Gastrocnemius medialis (tissue), 4 donors: Measurements from ENCODE around the gene GCSH. TPM values are rescaled to one million over a fixed set of nuclear protein-coding genes. Genes with fewer than 3 reads are reported as not detected.

Experiments used
- ATAC-seq, 2 donors: fragments of 150-250 bp; one replicate each; pipeline ENCODE4 v1.9.1; 2016
- DNase-seq, 2 donors: peaks; one replicate each; pipeline ENCODE4 v3.0.0-alpha.2; 2019
- H3K27ac ChIP-seq, 4 donors: fragments of 200-600 bp; sonication (generic); 1 replicate in 1 of 4; 2 replicates in 3 of 4; pipeline ENCODE4 v1.5.1; 2016 to 2018; ENCODE audit warnings: mild to moderate bottlenecking in 2 of 4, moderate library complexity in 1 of 4
- H3K27me3 ChIP-seq, 3 donors: fragments of 200-600 bp; sonication (generic) in 2 of 3; 1 replicate in 1 of 3; 2 replicates in 2 of 3; pipeline versions ENCODE4 v1.5.1 to v1.6.0; 2016 to 2019; ENCODE audit warnings: mild to moderate bottlenecking in 1 of 3, moderate library complexity in 1 of 3
- H3K36me3 ChIP-seq, 2 donors: fragments of 200-600 bp; sonication (generic) in 1 of 2; one replicate each; pipeline ENCODE4 v1.5.1; 2017 to 2018
- H3K4me1 ChIP-seq, 2 donors: fragments of 200-600 bp; sonication (generic) in 1 of 2; one replicate each; pipeline ENCODE4 v1.5.1; 2016 to 2017; ENCODE audit warnings: mild to moderate bottlenecking in 2 of 2
- H3K4me3 ChIP-seq, 4 donors: fragments of 200-600 bp; sonication (generic) in 3 of 4; 1 replicate in 1 of 4; 2 replicates in 3 of 4; pipeline ENCODE4 v1.5.1; 2016 to 2019; ENCODE audit warnings: mild to moderate bottlenecking in 2 of 4
- H3K9me3 ChIP-seq, 3 donors: fragments of 200-600 bp; sonication (generic) in 2 of 3; 1 replicate in 1 of 3; 2 replicates in 2 of 3; pipeline ENCODE4 v1.5.1; 2016 to 2019
- POLR2A ChIP-seq, 2 donors: fragments of 450-650 bp; IDR thresholded peaks; one replicate each; pipeline ENCODE4 v1.6.1; 2017; ENCODE audit warnings: antibody characterized with exemption in 2 of 2, mild to moderate bottlenecking in 2 of 2, moderate library complexity in 2 of 2
- in situ Hi-C, 4 donors: fragments of 200-750 bp; cut with MboI; loops; one replicate each; pipeline versions ENCODE4 v1.15.0 to v1.8.0; 2017; ENCODE audit warnings: low sequenced_read_pairs in 4 of 4
- intact Hi-C: fragments of 100-400 bp; cut with DNase I; formaldehyde crosslinking; loops from one replicate; pipeline ENCODE4 v1.15.1; 2023; ENCODE audit warnings: low total_unique reads
- total RNA-seq, 4 donors: library from RNA; depleted of rRNA; stranded (reverse); fragments of >200 nt; gene quantifications; one replicate each; pipeline versions ENCODE4 v1.1.0 to v1.2.3, GENCODE V29; 2016
- TF ChIP-seq, protein P1 (sequence below), 5 experiments: fragments of 450-650 bp in 3 of 5; fragments of 200-600 bp in 2 of 5; sonication (generic) in 2 of 5; IDR thresholded peaks in 4 of 5; conservative IDR thresholded peaks in 1 of 5; 1 replicate in 4 of 5; 2 replicates in 1 of 5; pipeline ENCODE4 v1.5.1; 2016 to 2019; ENCODE audit warnings: antibody characterized with exemption in 5 of 5, mild to moderate bottlenecking in 3 of 5, moderate library complexity in 3 of 5

The GCSH gene
- total RNA-seq, 4 donors from 2014 or later, result 18.5 to 40.4 (median 30.9) TPM

DNA sequence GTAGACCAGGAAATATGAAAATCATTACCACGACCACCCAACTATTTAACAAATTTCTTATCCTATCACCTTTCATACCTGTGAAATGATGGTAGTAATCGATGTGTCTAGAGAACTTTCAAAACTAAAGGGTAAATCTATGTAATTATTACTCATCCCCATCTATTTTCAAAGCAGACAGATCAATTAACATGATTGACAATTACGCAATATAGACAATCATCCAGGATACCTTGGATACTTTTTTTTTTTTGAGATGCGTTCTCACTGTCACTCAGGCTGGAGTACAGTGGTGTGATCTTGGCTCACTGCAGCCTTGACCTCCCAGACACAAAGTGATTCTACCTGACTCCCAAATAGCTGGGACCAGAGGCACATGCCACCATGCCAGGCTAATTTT, 15.2 kb downstream of the GCSH start:
- in situ Hi-C loops, result loop anchor here in 1 of 4 donors (25.0 kb wide), 1 partner anchor 231 kb away; the partner anchor contains the start of gene GAN
- no peak for TF ChIP-seq POLR2A (IDR thresholded peaks at IDR 0.05)
- TF ChIP-seq, protein P1, sequence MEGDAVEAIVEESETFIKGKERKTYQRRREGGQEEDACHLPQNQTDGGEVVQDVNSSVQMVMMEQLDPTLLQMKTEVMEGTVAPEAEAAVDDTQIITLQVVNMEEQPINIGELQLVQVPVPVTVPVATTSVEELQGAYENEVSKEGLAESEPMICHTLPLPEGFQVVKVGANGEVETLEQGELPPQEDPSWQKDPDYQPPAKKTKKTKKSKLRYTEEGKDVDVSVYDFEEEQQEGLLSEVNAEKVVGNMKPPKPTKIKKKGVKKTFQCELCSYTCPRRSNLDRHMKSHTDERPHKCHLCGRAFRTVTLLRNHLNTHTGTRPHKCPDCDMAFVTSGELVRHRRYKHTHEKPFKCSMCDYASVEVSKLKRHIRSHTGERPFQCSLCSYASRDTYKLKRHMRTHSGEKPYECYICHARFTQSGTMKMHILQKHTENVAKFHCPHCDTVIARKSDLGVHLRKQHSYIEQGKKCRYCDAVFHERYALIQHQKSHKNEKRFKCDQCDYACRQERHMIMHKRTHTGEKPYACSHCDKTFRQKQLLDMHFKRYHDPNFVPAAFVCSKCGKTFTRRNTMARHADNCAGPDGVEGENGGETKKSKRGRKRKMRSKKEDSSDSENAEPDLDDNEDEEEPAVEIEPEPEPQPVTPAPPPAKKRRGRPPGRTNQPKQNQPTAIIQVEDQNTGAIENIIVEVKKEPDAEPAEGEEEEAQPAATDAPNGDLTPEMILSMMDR (IDR thresholded peaks at IDR 0.05 in 4 of 5, conservative IDR thresholded peaks at IDR 0.05 in 1 of 5), result no peak
- Histone ChIP-seq H3K27me3 (no peaks in the 10 kb centered on the region), H3K4me1 (peaks cover 4 to 7% of the 10 kb centered on the region in 2 donors), H3K4me3 (no peak overlapping the region), H3K9me3 (no peaks in the 10 kb centered on the region), H3K27ac (no peak overlapping the region), H3K36me3 (peaks cover 0 to 4% of the 10 kb centered on the region in 2 donors)
- ATAC-seq (no peak), DNase-seq (no peak)
- intact Hi-C loops, result no loop called here

DNA sequence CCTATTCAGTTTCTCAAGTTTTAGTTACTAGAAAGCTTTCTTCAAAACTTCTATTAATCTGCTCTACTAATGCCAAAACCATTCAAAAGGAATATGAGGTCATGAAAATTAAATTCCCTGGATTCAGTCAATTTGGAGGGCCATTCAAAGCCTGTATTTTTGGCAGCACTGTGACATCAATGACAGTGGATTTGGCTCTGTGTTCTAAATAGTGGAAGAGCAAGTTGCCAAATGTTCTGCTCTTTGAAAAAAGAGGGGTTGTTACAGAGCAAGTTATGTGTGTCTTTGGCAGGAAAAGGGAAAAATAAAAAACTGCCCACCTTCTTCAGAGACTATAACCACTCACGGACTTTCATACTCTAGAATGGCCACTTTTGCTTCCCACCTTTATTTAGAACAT, 16.0 kb downstream of the GCSH start:
- Histone ChIP-seq H3K4me3 (no peak overlapping the region), H3K36me3 (peaks cover 0 to 4% of the 10 kb centered on the region in 2 donors), H3K9me3 (no peaks in the 10 kb centered on the region), H3K27ac (no peak overlapping the region), H3K27me3 (no peaks in the 10 kb centered on the region), H3K4me1 (peaks cover 4 to 7% of the 10 kb centered on the region in 2 donors)
- no peak for TF ChIP-seq POLR2A (IDR thresholded peaks at IDR 0.05)
- TF ChIP-seq, protein P1 (IDR thresholded peaks at IDR 0.05 in 4 of 5, conservative IDR thresholded peaks at IDR 0.05 in 1 of 5), result no peak
- ATAC-seq (no peak), DNase-seq (no peak)
- in situ Hi-C loops (loop anchor here in 1 of 4 donors (25.0 kb wide), 1 partner anchor 232 kb away; the partner anchor contains the start of gene GAN), intact Hi-C loops (no loop called here)

DNA sequence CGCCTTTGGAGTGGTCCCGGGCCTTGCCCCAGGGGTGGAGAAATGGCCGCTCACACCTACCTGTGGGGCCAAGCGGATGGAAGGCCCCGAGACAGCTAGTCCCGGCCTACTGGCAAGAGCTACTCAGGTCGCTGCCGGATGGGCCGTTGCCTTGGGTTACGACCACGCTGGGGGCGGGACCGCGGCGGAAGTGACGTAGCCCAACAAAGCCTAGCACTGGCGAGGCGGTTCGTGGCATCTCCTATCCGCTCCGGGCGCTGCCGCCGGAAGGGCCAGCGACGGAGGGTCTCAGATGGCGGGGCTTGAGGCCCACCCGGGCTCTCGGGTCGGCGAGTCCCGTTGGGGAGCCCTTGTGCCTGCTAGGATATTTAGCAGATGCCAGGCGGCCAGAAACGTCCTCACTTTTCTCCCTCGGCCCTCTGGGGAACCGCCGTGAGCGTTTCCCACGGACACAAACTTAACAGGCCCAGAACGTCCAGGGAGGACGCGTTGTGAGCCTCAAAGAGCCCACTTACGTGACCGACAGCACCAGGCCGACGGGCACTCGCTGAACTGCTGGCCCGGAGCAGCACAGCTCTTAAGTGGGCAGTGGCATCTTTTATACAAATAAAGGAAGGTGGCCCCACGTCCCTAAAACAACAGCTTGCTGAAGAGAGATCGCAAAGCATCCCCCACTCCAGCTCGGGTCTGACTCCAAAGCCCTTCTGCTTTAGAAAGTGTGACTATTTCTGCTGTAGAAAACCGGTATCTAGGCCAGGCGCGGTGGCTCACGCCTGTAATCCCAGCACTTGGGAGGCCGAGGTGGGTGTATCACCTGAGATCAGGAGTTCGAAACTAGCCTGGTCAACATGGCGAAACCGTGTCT, 18.9 kb downstream of the GCSH start, which contains the start of gene C16orf46:
TSS of gene C16orf46 (minus strand) at position 163 of the 865 bp plus-strand sequence. CDS start 13,283 bp downstream, outside the sequence.
- no peaks in the 10 kb centered on the region for H3K9me3 ChIP-seq
- in situ Hi-C loops (loop anchor here in 1 of 4 donors (5.0 to 25.0 kb wide), 2 partner anchors 40 to 235 kb away; partner anchors contain the start of genes ATMIN and GAN), intact Hi-C loops (loop anchor here (1.0 to 5.0 kb wide), 6 partner anchors 19 to 240 kb away; partner anchors contain the start of genes ATMIN, CENPN and GCSH)
- H3K4me3 ChIP-seq, result peak within 1 kb of the TSS; percentile 73 to 90 (median 82)
- peak; percentile 94 to 97 for ATAC-seq
- peak; percentile 94 to 95 for DNase-seq
- TF ChIP-seq, protein P1 (IDR thresholded peaks at IDR 0.05 in 4 of 5, conservative IDR thresholded peaks at IDR 0.05 in 1 of 5), result no peak
- TF ChIP-seq POLR2A (IDR thresholded peaks at IDR 0.05), result peak; percentile 77 to 85
- H3K27me3 ChIP-seq, result no peaks in the 10 kb centered on the region
- no peaks in the 10 kb centered on the region for H3K36me3 ChIP-seq
- peaks cover 4 to 7% of the 10 kb centered on the region in 2 donors for H3K4me1 ChIP-seq
- peak within 1 kb of the TSS; percentile 90 to 99 (median 94) for H3K27ac ChIP-seq

DNA sequence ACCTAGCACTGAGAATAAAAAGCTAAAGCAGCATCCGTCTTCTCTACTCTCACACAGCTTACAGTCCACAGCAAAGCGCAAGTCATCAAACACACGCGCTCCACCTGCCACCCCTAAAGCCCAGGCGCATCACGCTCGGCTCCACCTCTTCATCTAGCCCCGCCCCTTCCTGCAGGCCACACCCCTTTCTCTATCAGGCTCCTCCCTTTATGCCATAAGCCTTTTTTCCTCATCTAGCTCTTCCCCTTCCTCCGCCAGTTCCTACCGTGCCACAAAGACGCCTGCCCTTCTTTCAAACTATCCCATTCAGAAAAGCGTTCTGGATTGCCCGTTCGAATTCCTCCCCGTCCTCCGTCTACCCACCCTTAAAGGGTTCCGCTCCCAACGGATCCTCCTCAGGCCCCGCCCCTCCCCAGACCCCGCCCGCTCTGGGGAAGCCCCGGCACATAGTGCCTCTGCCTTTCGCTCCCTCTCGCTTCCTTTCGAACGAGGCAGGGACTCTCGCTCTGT, 19.6 kb downstream of the GCSH start:
- Histone ChIP-seq H3K4me3 (peak overlapping the region; percentile 73 to 90 (median 82)), H3K4me1 (peaks cover 4 to 7% of the 10 kb centered on the region in 2 donors), H3K36me3 (no peaks in the 10 kb centered on the region), H3K27ac (peak overlapping the region; percentile 90 to 99 (median 94)), H3K9me3 (no peaks in the 10 kb centered on the region), H3K27me3 (no peaks in the 10 kb centered on the region)
- in situ Hi-C loops, result loop anchor here in 1 of 4 donors (5.0 to 25.0 kb wide), 2 partner anchors 39 to 236 kb away; partner anchors contain the start of genes ATMIN and GAN
- DNase-seq, result peak; percentile 72 to 82
- TF ChIP-seq, protein P1 (IDR thresholded peaks at IDR 0.05 in 4 of 5, conservative IDR thresholded peaks at IDR 0.05 in 1 of 5), result no peak
- TF ChIP-seq POLR2A (IDR thresholded peaks at IDR 0.05), result peak in 1 of 2 donors; percentile 16
- peak; percentile 94 to 96 for ATAC-seq
- intact Hi-C loops, result loop anchor here (1.0 to 5.0 kb wide), 6 partner anchors 20 to 241 kb away; partner anchors contain the start of genes ATMIN, CENPN and GCSH
